ENCODE results near the gene RAB33B. TPM values are rescaled to one million over a fixed set of nuclear protein-coding genes. Genes with fewer than 3 reads are reported as not detected.

RAB33B gene
- total and polyA plus RNA-seq, 2 of the 8 experiments (the other 6 are each of a cell fraction or from before 2014, with no cell fraction given), result 4.2 to 8.7 TPM

GRCh38 chr4:139506774-139507173 lies 52.9 kb downstream of the RAB33B start:
- no peak overlapping the region for H2AK5ac ChIP-seq (ENCODE audit: low read depth, low read length)
- H3K79me2 ChIP-seq (ENCODE audit: control insufficient read depth in 1 of 2, insufficient read depth in 2 of 2, low read length in 2 of 2), result no peaks in the 10 kb centered on the region
- CTCF ChIA-PET (ENCODE audit: partially characterized antibody), result interaction anchor here (1.0 to 4.8 kb wide), 4 partner anchors 10 to 19 kb away, joined by 3 to 38 read pairs (median 6); no protein-coding TSS in a partner anchor
- no peak overlapping the region for H3K9ac ChIP-seq (replicated peaks in 1 of 4; ENCODE audit: extremely low read depth in 1 of 4, low read depth in 3 of 4, low read length in 3 of 4)
- no peak for TF ChIP-seq EGR1 (IDR thresholded peaks at IDR 0.05; ENCODE audit: borderline replicate concordance, low read depth, low read length)
- H2BK20ac ChIP-seq (ENCODE audit: low read length), result no peak overlapping the region
- H2BK15ac ChIP-seq (ENCODE audit: low read length), result no peak overlapping the region
- 95% methylated on average over 9 of the region's 9 CpGs; no CpG with 5 or more reads in 1 of the 2 experiments for WGBS, 2 experiments (ENCODE audit: extremely low coverage in 1 of 2, insufficient coverage in 1 of 2, insufficient read length in 1 of 2, insufficient replicate concordance in 2 of 2, low coverage in 1 of 2, low lambda C conversion rate in 2 of 2, missing lambda C conversion rate in 1 of 2)
- no peak overlapping the region for H3K4ac ChIP-seq (replicated peaks; ENCODE audit: insufficient read length, low read depth, low read length)
- H3K4me2 ChIP-seq (ENCODE audit: insufficient read depth in 1 of 2, low read depth in 2 of 2, low read length in 2 of 2), result no peak overlapping the region
- H3K27me3 ChIP-seq (replicated peaks in 1 of 4; ENCODE audit: control insufficient read depth in 3 of 4, extremely low read depth in 1 of 4, insufficient read depth in 3 of 4, low read length in 3 of 4), result no peaks in the 10 kb centered on the region
- no peak overlapping the region; the same call in 1 of the 2 replicates for H4K8ac ChIP-seq (ENCODE audit: extremely low read depth, insufficient read depth, low read length)
- no peaks in the 10 kb centered on the region for H4K20me1 ChIP-seq (replicated peaks in 1 of 2; ENCODE audit: control insufficient read depth in 1 of 2, insufficient read depth in 2 of 2, low read length in 2 of 2)
- H3K4me1 ChIP-seq (replicated peaks in 1 of 4; ENCODE audit: control insufficient read depth in 3 of 4, insufficient read depth in 4 of 4, low read length in 3 of 4), result peaks cover 0 to 7% (median 2%) of the 10 kb centered on the region in 4 experiments; a peak in 3 of 7 replicates
- no peak overlapping the region for H3K23ac ChIP-seq (ENCODE audit: insufficient read length)
- no peak overlapping the region for H4K5ac ChIP-seq (ENCODE audit: insufficient read length, low read depth, low read length)
- DNase-seq (ENCODE audit: low read depth in 1 of 2, low spot score in 2 of 2), result no peak
- H3K23me2 ChIP-seq (ENCODE audit: low read depth, low read length), result no peaks in the 10 kb centered on the region
- POLR2A ChIA-PET (ENCODE audit: partially characterized antibody), result no interaction called here
- no peak overlapping the region for H2BK12ac ChIP-seq (ENCODE audit: low read depth, low read length)
- no peak overlapping the region; a peak in 1 of 8 replicates for H3K4me3 ChIP-seq (ENCODE audit: extremely low read depth in 1 of 4, insufficient read depth in 2 of 4, low read depth in 3 of 4, low read length in 4 of 4)
- H3K36me3 ChIP-seq (ENCODE audit: control insufficient read depth in 2 of 4, insufficient read depth in 4 of 4, low read length in 3 of 4), result no peaks in the 10 kb centered on the region
- no peak overlapping the region for H2AFZ ChIP-seq (ENCODE audit: low read length)
- no peak overlapping the region for H2BK5ac ChIP-seq (ENCODE audit: low read depth, low read length)
- no peaks in the 10 kb centered on the region for H3K9me3 ChIP-seq (ENCODE audit: insufficient read depth in 2 of 2, low read depth in 1 of 2, low read length in 1 of 2)
- FAIRE-seq, result no peak
- H3K27ac ChIP-seq (ENCODE audit: low read depth, low read length), result no peak overlapping the region
- no peak overlapping the region for H3K56ac ChIP-seq (replicated peaks; ENCODE audit: insufficient read length, low read depth, low read length)
- H3K18ac ChIP-seq (ENCODE audit: extremely low read depth, low read length), result no peak overlapping the region
- no peaks in the 10 kb centered on the region for H3K79me1 ChIP-seq (ENCODE audit: low read depth, low read length)
- no peak overlapping the region for H2BK120ac ChIP-seq (replicated peaks; ENCODE audit: low read depth, low read length)
- H3K14ac ChIP-seq (ENCODE audit: insufficient read length), result no peak overlapping the region
- no peak overlapping the region for H4K91ac ChIP-seq (replicated peaks; ENCODE audit: insufficient read length, low read length)
